H1 (cell line): Measurements from ENCODE around the gene LRRK1. TPM values are rescaled to one million over a fixed set of nuclear protein-coding genes. Genes with fewer than 3 reads are reported as not detected.

Source experiments
- MAX ChIP-seq: IDR thresholded peaks from 2 replicates; pipeline ENCODE4 v1.6.1; 2012; ENCODE audit warnings: inconsistent platforms
- NRF1 ChIP-seq: IDR thresholded peaks from 2 replicates; pipeline ENCODE4 v1.6.1; 2011; ENCODE audit warnings: mild to moderate bottlenecking, low read depth, low read length, improper control_type of control experiment
- SIRT6 ChIP-seq: IDR thresholded peaks from one replicate; pipeline ENCODE4 v1.7.1; 2012; ENCODE audit warnings: low read length, inconsistent platforms
- polyA plus RNA-seq, 7 experiments: library from polyadenylated mRNA; depleted of rRNA in 3 of 7; stranded (reverse) in 5 of 7; unstranded in 2 of 7; fragments of >200 nt in 5 of 7; fragments of 200-250 nt in 2 of 7; gene quantifications; 1 replicate in 5 of 7; 2 replicates in 1 of 7; 4 replicates in 1 of 7; pipeline versions ENCODE4 v1.2.1 to v1.2.3, GENCODE V29; 2011 to 2013; ENCODE audit warnings: missing spikeins in 2 of 7, mixed read lengths in 2 of 7
- total RNA-seq: library from RNA; stranded (reverse); fragmentation: NEBNext Ultra II Directional; extraction: Animal tissue kit (Norgen Biotek cat#: 25700); gene quantifications from 2 replicates; pipeline ENCODE4 v1.2.1, GENCODE V29; 2021

LRRK1 gene
- total and polyA plus RNA-seq, 2 of the 8 experiments (the other 6 are each of a cell fraction or from before 2014, with no cell fraction given): 1.2 to 3.6 TPM

GRCh38 chr15:101054991-101055390 is 135.8 kb downstream of the LRRK1 start (continued):
- TF ChIP-seq MAX: no peak
- TF ChIP-seq SIRT6: no peak
- TF ChIP-seq NRF1: no peak
